ENCODE results near the gene RPL27.
"Not testable (repeated sequence)": the region's sequence is repeated elsewhere in the genome, so short reads cannot be mapped to it uniquely, and the experiment has no call there.

DNA sequence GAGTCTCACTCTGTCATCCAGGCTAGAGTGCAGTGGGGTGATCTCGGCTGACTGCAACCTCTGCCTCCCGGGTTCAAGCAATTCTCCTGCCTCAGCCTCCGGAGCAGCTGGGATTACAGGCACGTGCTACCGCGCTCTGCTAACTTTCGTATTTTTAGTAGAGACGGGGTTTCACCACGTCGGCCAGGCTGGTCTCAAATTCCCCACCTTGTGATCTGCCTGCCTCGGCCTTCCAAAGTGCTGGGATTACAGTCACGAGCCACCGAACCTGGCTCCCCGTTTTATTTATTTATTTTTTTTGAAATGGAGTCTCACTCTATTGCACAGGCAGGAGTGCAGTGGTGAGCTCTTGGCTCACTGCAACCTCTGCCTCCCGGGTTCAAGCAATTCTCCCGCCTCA is 22.5 kb upstream of the RPL27 start:
- TF ChIP-seq, protein P1, sequence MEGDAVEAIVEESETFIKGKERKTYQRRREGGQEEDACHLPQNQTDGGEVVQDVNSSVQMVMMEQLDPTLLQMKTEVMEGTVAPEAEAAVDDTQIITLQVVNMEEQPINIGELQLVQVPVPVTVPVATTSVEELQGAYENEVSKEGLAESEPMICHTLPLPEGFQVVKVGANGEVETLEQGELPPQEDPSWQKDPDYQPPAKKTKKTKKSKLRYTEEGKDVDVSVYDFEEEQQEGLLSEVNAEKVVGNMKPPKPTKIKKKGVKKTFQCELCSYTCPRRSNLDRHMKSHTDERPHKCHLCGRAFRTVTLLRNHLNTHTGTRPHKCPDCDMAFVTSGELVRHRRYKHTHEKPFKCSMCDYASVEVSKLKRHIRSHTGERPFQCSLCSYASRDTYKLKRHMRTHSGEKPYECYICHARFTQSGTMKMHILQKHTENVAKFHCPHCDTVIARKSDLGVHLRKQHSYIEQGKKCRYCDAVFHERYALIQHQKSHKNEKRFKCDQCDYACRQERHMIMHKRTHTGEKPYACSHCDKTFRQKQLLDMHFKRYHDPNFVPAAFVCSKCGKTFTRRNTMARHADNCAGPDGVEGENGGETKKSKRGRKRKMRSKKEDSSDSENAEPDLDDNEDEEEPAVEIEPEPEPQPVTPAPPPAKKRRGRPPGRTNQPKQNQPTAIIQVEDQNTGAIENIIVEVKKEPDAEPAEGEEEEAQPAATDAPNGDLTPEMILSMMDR (IDR thresholded peaks at IDR 0.05): not testable (repeated sequence)
- not testable (repeated sequence) for TF ChIP-seq POLR2AphosphoS5 (IDR thresholded peaks at IDR 0.05)
